Measurements from ENCODE around the gene NEK5.

GRCh38 chr13:52034616-52035226 lies 94.2 kb downstream of the NEK5 start:
- TF ChIP-seq CTCF (optimal IDR thresholded peaks at IDR 0.05 in 1 of 3, IDR thresholded peaks at IDR 0.05 in 1 of 3, conservative IDR thresholded peaks at IDR 0.05 in 1 of 3; ENCODE audit: extremely low read depth in 1 of 3, insufficient read depth in 2 of 3, low read length in 3 of 3) (no peak), EZH2 (IDR thresholded peaks at IDR 0.05; ENCODE audit: low read length) (no peak)
